GM12872 (cell line): Measurements from ENCODE around the gene CALCOCO2.

Experiments used
- CTCF ChIP-seq: IDR thresholded peaks from 3 replicates; pipeline ENCODE4 v1.5.1; 2011; ENCODE audit warnings: low read depth, mild to moderate bottlenecking, low read length, moderate library complexity; ENCODE audit not compliant: insufficient read depth

Gene CALCOCO2

GRCh38 chr17:48893646-48894508, 63.0 kb downstream of the CALCOCO2 start:
- no peak for TF ChIP-seq CTCF

GRCh38 chr17:48894886-48895285, 64.1 kb downstream of the CALCOCO2 start:
- no peak for TF ChIP-seq CTCF

GRCh38 chr17:48901241-48901640, 70.4 kb downstream of the CALCOCO2 start:
- no peak for TF ChIP-seq CTCF

GRCh38 chr17:48903401-48903800, 72.6 kb downstream of the CALCOCO2 start:
- no peak for TF ChIP-seq CTCF

- no peak for TF ChIP-seq CTCF
Measured at GRCh38 chr17:48904428-48904827, 73.6 kb downstream of the CALCOCO2 start.

- no peak for TF ChIP-seq CTCF
Measured at GRCh38 chr17:48905987-48906515, 75.2 kb downstream of the CALCOCO2 start.

GRCh38 chr17:48907713-48908046, 76.8 kb downstream of the CALCOCO2 start:
- no peak for TF ChIP-seq CTCF
